Measurements from ENCODE around the gene PLK3.

PLK3 gene

DNA sequence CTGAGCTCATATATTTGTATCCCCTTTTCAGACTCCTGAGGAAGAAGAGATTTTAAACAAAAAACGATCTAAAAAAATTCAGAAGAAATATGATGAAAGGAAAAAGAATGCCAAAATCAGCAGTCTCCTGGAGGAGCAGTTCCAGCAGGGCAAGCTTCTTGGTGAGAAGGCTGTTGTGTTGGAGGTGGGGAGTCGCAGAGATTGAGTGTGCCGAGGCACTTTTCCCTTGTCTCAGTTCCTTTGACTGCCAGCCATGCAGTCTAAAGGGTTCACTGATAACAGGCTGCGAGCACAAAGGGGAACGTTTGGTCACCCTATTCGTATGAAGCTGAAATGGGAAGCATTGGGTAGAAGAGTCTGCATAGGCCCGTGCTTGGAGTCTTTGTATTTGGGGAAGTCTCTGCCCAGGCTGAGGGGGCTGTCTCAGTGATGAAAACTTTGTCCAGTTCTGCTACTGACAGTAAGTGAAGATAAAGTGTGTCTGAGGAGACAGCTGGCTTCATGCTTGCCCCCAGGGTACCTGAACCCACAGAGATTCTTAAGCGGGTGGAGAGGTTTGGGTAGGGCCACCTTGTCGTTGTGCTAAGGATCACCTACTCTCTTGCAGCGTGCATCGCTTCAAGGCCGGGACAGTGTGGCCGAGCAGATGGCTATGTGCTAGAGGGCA is 22.1 kb upstream of the PLK3 start:
- Histone ChIP-seq H3K27me3 (no peaks in the 10 kb centered on the region), H3K4me2 (peak overlapping the region; percentile 98), H3K9me3 (no peaks in the 10 kb centered on the region), H4K20me1 (peaks cover 49% of the 10 kb centered on the region), H3K9ac (peak overlapping the region; percentile 98), H3K4me1 (peaks cover 43% of the 10 kb centered on the region), H3K27ac (0 out of 2 replicates have a peak overlapping the region, but pooled peaks have one; percentile 99), H3K4me3 (peak overlapping the region; percentile 96), H3K36me3 (peaks cover 65% of the 10 kb centered on the region)
- TF ChIP-seq Cebpa-rat (IDR thresholded peaks at IDR 0.05) = no peak

DNA sequence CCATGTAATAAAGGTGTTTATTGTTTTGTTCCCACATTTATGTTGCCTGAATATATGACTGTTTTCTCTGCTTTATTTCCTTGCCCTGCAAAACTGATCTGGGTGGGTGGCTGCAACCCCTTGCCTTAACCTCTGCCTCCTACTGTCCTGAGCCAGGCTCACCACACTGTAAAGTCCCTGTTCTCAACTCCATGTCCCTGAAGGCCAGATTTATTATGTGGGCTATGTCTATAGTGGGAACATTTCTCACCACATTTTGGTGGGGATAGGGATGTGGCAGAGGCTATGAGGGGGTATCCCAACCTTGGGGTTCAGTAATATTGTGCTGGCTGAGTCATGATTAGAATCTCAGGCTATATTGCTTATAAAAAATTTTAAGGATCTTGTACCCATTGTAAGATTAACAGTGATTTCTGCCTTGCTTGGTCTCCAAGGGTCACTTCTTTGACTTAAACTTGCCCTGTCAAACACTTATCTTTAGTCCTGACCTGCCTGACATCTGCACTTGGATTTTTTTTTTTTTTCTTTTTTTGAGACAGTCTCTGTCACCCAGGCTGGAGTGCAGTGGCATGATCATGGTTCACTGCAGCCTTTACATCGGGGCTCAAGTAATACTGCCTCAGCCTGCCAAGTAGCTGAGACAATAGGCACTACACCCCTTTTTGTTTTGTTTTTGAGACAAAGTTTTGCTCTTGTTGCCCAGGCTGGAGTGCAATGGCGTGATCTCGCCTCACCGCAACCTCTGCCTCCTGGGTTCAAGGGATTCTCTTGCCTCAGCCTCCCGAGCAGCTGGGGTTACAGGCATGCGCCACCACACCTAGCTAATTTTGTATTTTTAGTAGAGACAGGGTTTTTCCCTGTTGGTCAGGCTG is 21.2 kb upstream of the PLK3 start:
- Histone ChIP-seq H4K20me1 (peaks cover 49% of the 10 kb centered on the region), H3K4me3 (0 out of 2 replicates have a peak overlapping the region, but pooled peaks have one; percentile 96), H3K9ac (no peak overlapping the region; the same call in 1 of the 2 replicates), H3K36me3 (peaks cover 65% of the 10 kb centered on the region), H3K9me3 (no peaks in the 10 kb centered on the region), H3K27ac (no peak overlapping the region), H3K4me1 (peaks cover 52% of the 10 kb centered on the region), H3K4me2 (peak overlapping the region; percentile 98), H3K27me3 (no peaks in the 10 kb centered on the region)
- TF ChIP-seq Cebpa-rat (IDR thresholded peaks at IDR 0.05) = no peak

DNA sequence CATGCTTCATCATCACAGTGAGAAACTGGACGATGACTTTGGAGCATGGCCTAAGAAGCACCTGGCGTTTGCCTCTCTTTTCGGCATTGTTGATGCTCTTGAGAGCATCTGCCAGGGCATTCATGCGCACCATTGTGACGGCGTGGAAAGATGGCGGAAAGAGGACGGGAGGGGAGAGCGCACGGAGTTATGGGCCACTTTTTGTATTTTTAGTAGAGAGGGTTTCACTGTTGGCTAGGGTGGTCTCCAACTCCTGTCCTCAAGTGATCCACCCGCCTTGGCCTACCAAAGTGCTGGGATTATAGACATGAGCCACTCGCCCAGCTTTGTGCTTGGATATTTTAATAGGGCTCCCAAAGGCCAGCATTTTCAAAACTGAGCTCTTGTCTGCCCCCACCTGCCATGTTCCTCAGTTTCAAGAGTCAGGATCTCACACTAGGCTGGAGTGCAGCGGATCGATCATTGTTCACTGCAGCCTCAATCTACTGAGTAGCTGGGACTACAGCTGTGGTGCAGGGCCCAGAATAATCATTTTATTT is 19.5 kb upstream of the PLK3 start:
- no peak overlapping the region for H3K9ac ChIP-seq
- no peaks in the 10 kb centered on the region for H3K9me3 ChIP-seq
- H3K27ac ChIP-seq = no peak overlapping the region
- H3K4me3 ChIP-seq = no peak overlapping the region
- H4K20me1 ChIP-seq = peaks cover 49% of the 10 kb centered on the region
- H3K4me1 ChIP-seq = peaks cover 61% of the 10 kb centered on the region
- no peaks in the 10 kb centered on the region for H3K27me3 ChIP-seq
- TF ChIP-seq Cebpa-rat (IDR thresholded peaks at IDR 0.05) = no peak
- H3K4me2 ChIP-seq = no peak overlapping the region
- peaks cover 65% of the 10 kb centered on the region for H3K36me3 ChIP-seq

DNA sequence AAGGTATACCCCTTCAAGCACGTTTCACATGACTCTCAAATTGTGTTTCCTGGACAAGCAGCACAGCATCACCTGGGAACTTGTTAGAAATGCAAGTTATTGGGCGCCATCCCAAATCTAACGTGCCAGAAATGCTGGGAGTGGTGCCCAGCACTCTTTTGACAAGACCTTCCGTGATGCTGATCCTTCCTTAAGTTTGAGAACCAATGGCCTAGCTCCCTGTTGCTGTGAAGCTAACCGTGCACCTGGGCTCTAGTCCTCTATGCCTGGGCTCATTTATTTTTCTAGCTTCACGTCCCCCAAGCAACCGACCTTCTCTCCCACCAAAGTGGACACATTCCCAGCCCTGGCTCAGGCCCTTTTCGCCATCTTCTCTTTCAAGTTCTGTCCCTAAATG is 16.5 kb upstream of the PLK3 start:
- H3K27ac ChIP-seq = peak overlapping the region; percentile 81
- H3K4me3 ChIP-seq = peak overlapping the region; percentile 64
- peaks cover 21% of the 10 kb centered on the region for H4K20me1 ChIP-seq
- H3K4me1 ChIP-seq = peaks cover 52% of the 10 kb centered on the region
- H3K9ac ChIP-seq = peak overlapping the region; percentile 78
- TF ChIP-seq Cebpa-rat (IDR thresholded peaks at IDR 0.05) = no peak
- H3K9me3 ChIP-seq = no peaks in the 10 kb centered on the region
- peaks cover 37% of the 10 kb centered on the region for H3K36me3 ChIP-seq
- no peaks in the 10 kb centered on the region for H3K27me3 ChIP-seq
- H3K4me2 ChIP-seq = peak overlapping the region; percentile 91

DNA sequence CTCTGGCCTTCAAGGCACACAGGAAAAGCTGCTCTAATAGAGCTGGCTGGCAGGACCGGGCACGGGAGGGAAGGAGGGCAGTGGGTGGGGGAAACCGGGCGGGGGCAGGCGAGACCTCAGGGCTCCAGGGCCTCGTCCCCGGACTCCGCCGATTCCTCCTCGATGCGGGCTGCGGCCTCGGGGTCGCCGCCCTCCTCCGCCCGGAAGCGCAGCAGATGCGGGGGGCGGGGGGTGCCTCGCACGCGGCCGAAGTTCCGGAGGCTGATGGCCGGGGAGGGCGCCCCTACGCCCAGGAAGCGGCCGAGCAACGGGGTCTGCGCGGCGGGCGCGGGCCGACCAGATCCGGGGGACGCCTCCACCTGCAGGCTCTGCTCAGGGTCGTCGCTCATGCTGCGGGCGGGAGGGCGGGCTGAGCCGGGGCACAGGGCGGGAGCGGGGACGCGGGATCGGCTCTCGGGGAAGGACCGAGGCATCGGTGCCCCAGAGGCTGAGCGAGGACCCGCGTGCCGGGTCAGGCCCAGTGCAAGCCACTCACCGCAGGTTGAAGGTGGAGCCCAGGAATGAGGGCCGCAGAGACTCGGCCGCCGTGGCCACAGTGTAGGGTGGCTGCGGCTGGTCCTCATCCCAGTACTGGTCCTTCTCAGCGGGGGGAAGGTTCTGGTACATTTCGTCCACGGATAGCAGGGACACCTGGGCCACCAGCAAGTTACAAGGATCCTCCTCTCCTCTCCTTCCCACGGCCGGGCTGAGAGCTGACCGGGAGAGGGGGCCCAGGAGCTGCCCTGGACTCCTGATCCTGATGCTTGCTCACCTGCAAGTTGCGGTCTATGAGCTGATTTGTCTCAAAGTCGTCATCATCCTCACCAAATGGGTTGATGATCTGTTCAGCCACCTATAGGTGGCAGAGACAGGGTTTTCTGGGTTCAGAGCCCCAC is 15.8 kb upstream of the PLK3 start:
- H3K36me3 ChIP-seq = peaks cover 31% of the 10 kb centered on the region
- no peaks in the 10 kb centered on the region for H3K27me3 ChIP-seq
- no peak for TF ChIP-seq Cebpa-rat (IDR thresholded peaks at IDR 0.05)
- H3K27ac ChIP-seq = peak overlapping the region; percentile 81
- H4K20me1 ChIP-seq = peaks cover 15% of the 10 kb centered on the region
- peak overlapping the region; percentile 91 for H3K4me2 ChIP-seq
- no peaks in the 10 kb centered on the region for H3K9me3 ChIP-seq
- H3K4me3 ChIP-seq = peak overlapping the region; percentile 64
- peak overlapping the region; percentile 78 for H3K9ac ChIP-seq
- H3K4me1 ChIP-seq = peaks cover 49% of the 10 kb centered on the region

DNA sequence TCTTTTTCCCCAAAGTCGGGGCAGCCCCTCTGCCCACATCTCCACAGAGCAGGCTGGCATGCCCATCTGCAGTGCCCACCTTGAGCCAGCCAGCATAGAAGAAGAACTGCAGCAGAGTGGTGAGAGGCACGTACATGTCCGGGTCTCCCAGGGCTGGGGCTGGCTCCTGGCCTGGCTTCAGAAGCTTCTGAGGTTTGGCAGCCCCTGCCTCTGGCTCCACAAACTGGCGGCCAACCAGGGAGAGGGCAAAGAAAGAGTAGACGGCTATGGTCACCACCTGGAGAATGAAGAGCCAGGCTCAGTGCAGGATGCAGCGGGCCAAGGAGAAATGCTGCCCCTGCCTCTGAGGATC is 15.2 kb upstream of the PLK3 start:
- Histone ChIP-seq H4K20me1 (peaks cover 8% of the 10 kb centered on the region), H3K9ac (peak overlapping the region; percentile 78), H3K4me2 (peak overlapping the region; percentile 91), H3K4me1 (peaks cover 49% of the 10 kb centered on the region), H3K9me3 (no peaks in the 10 kb centered on the region), H3K27me3 (no peaks in the 10 kb centered on the region), H3K27ac (peak overlapping the region; percentile 81), H3K4me3 (peak overlapping the region; percentile 64), H3K36me3 (peaks cover 24% of the 10 kb centered on the region)
- TF ChIP-seq Cebpa-rat (IDR thresholded peaks at IDR 0.05) = no peak

DNA sequence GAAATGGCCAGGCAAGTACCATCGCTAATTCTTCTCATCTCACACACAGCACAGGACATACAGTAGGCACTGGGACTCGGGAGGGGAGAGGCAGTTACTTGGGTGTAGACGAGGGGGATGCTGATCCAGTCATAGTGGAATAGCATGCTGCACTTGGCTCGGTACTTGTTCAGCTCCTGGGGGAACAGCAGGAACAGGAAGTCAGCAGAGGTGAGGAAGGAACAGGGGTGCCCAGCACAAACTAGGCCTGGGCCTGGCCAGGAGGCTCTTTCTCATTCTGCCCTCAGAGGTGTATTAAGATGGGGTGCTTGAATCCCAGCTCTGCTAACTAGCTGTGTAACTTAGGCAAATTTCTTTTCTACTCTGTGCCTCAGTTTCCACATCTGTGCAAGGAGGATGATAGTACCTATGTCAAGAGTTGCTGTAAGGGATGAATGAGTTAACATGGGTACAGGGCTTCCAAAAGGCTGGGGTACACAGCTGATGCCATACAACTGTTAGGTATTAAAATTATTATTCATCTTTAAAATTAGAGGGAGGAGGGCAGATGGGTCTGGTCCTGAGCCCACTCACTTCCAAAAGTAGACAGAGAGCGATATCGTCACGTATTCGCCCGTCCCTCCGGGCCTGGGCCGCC is 14.6 kb upstream of the PLK3 start:
- Histone ChIP-seq H3K27ac (peak overlapping the region; percentile 81), H3K4me2 (peak overlapping the region; percentile 91), H3K9ac (peak overlapping the region; percentile 78), H3K27me3 (no peaks in the 10 kb centered on the region), H3K4me1 (peaks cover 49% of the 10 kb centered on the region), H3K36me3 (peaks cover 18% of the 10 kb centered on the region), H3K4me3 (peak overlapping the region; percentile 64), H4K20me1 (peaks cover 2% of the 10 kb centered on the region), H3K9me3 (no peaks in the 10 kb centered on the region)
- no peak for TF ChIP-seq Cebpa-rat (IDR thresholded peaks at IDR 0.05)

DNA sequence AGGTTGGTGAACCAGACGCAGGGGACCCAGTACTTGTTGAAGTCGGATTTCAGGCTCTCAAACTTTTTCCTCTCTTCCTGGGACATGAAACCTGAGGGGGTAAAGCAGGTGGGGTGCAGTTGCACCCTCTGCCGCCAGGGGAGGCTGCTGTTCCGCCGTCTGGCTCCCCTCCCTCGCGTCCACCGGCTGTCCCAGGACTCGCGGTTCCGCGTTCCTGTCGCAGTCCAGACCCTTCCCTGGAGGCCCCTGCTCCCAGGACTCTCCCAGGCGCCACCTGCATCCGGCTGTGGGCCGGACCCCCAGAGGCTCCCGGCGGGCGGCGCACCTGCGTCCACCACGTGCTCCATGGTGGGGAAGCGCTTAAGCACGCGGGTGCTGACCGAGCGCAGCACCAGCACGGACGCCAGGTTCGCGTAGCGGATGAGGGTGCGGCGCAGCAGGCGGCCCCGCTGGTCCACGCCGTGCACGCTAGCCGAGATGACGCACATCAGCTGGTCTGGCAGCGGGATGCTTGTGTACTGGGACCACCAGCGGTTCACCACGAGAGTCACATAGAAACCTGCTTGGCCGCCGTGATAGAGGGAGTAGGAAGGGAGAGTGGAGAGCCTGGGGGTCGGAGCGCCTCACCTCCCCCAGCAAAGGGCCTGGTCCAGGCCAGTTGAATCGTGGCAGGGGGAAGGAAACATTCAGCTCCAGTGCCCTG is 13.9 kb upstream of the PLK3 start:
- peaks cover 11% of the 10 kb centered on the region for H3K36me3 ChIP-seq
- H3K4me1 ChIP-seq = peaks cover 49% of the 10 kb centered on the region
- H3K27me3 ChIP-seq = no peaks in the 10 kb centered on the region
- peak overlapping the region; percentile 64 for H3K4me3 ChIP-seq
- H3K9me3 ChIP-seq = no peaks in the 10 kb centered on the region
- H3K4me2 ChIP-seq = peak overlapping the region; percentile 91
- H3K9ac ChIP-seq = peak overlapping the region; percentile 78
- H4K20me1 ChIP-seq = no peaks in the 10 kb centered on the region
- peak overlapping the region; percentile 81 for H3K27ac ChIP-seq
- TF ChIP-seq Cebpa-rat (IDR thresholded peaks at IDR 0.05) = no peak

Data from BLaER1 (cell line).